OCI-LY7 (cell line): ENCODE data around the gene C1orf21. TPM values are rescaled to one million over a fixed set of nuclear protein-coding genes. Genes with fewer than 3 reads are reported as not detected.

Experiments
- BruUV-seq: library from RNA; stranded (reverse); fragments of 400-500 nt; replicated peaks from 2 replicates; lab custom pipeline; 2021; lab: Mats Ljungman, UMichigan
- CTCF ChIA-PET: fragments of 300-600 bp; sonication (Branson Sonifier 250); formaldehyde crosslinking; loops from one replicate; lab custom pipeline; 2022; ENCODE audit warnings: antibody characterized with exemption; ENCODE audit not compliant: unreplicated experiment; lab: Charles Lee
- POLR2A ChIA-PET: fragments of 300-600 bp; sonication (Branson Sonifier 250); formaldehyde crosslinking; loops from one replicate; lab custom pipeline; 2022; ENCODE audit warnings: antibody characterized with exemption; lab: Charles Lee
- DNase-seq: peaks from one replicate; pipeline ENCODE4 v3.0.0-alpha.2; 2015; ENCODE audit warnings: low spot score
- H2AFZ ChIP-seq: fragments of 200-600 bp; sonication (generic), shearing (Covaris generic); 2 replicates; pipeline ENCODE4 v1.6.1; 2014; ENCODE audit warnings: mild to moderate bottlenecking, antibody characterized with exemption, low read length, moderate library complexity
- H3K27ac ChIP-seq: fragments of 200-600 bp; sonication (generic); 2 replicates; pipeline ENCODE4 v1.5.1; 2014; ENCODE audit warnings: mixed run types, low read depth, mild to moderate bottlenecking, moderate library complexity, low read length, inconsistent platforms; ENCODE audit not compliant: poor library complexity, severe bottlenecking
- H3K36me3 ChIP-seq: fragments of 200-600 bp; sonication (generic); 2 replicates; pipeline ENCODE4 v1.6.1; 2014; ENCODE audit warnings: mild to moderate bottlenecking, antibody characterized with exemption, low read length, moderate library complexity, mixed read lengths; ENCODE audit not compliant: insufficient read depth
- H3K4me1 ChIP-seq: fragments of 200-600 bp; sonication (generic); 2 replicates; pipeline ENCODE4 v1.5.1; 2014; ENCODE audit warnings: mild to moderate bottlenecking, low read length; ENCODE audit not compliant: insufficient read depth, poor library complexity, severe bottlenecking
- H3K4me2 ChIP-seq: fragments of 200-600 bp; sonication (generic); 2 replicates; pipeline ENCODE4 v1.6.1; 2014; ENCODE audit warnings: mild to moderate bottlenecking, low read length
- H3K4me3 ChIP-seq: fragments of 200-600 bp; sonication (generic); 2 replicates; pipeline ENCODE4 v1.5.1; 2014; ENCODE audit warnings: mild to moderate bottlenecking, low read depth, low read length; ENCODE audit not compliant: poor library complexity, severe bottlenecking
- H3K79me2 ChIP-seq: fragments of 200-600 bp; sonication (generic); 2 replicates; pipeline ENCODE4 v1.6.1; 2016; ENCODE audit warnings: low read depth, mild to moderate bottlenecking, low read length, moderate library complexity, mixed read lengths; ENCODE audit not compliant: insufficient read depth
- H3K9me2 ChIP-seq: fragments of 200-600 bp; sonication (generic); 2 replicates; pipeline ENCODE4 v1.6.1; 2016; ENCODE audit warnings: mild to moderate bottlenecking, low read length, mixed read lengths; ENCODE audit not compliant: insufficient read depth
- H3K9me3 ChIP-seq: fragments of 200-600 bp; sonication (generic); 2 replicates; pipeline ENCODE4 v1.6.1; 2014; ENCODE audit warnings: mild to moderate bottlenecking, mixed run types, low read length, mixed read lengths
- H4K20me1 ChIP-seq: fragments of 200-600 bp; sonication (generic); 2 replicates; pipeline ENCODE4 v1.6.1; 2014; ENCODE audit warnings: mild to moderate bottlenecking, antibody characterized with exemption, low read length, moderate library complexity, mixed read lengths; ENCODE audit not compliant: insufficient read depth
- CTCF ChIP-seq: fragments of 200-600 bp; sonication (generic); conservative IDR thresholded peaks from 2 replicates; pipeline ENCODE4 v1.5.1; 2014; ENCODE audit warnings: mild to moderate bottlenecking, antibody characterized with exemption, low read length, moderate library complexity, mixed read lengths
- EZH2phosphoT487 ChIP-seq: fragments of 200-600 bp; sonication (generic); IDR thresholded peaks from 2 replicates; pipeline ENCODE4 v1.6.1; 2018; ENCODE audit warnings: low read depth, borderline replicate concordance, mild to moderate bottlenecking, mixed run types, antibody characterized with exemption, low read length, moderate library complexity, mixed read lengths
- intact Hi-C: fragments of 100-400 bp; cut with micrococcal nuclease; formaldehyde crosslinking; loops from one replicate; pipeline ENCODE4 v1.10.0; 2022; ENCODE audit not compliant: unreplicated experiment
- total RNA-seq, 2 experiments: library from RNA; depleted of rRNA in 1 of 2; stranded (reverse); fragments of >200 nt in 1 of 2; shearing (Covaris generic) in 1 of 2; gene quantifications; 2 replicates each; pipeline ENCODE4 v1.2.3, GENCODE V29; 2014 to 2022

The C1orf21 gene
- total RNA-seq, 2 experiments from 2014 or later, result not detected

GRCh38 chr1:184482136-184482535 lies 95.3 kb downstream of the C1orf21 start:
- H3K4me1 ChIP-seq, result no peaks in the 10 kb centered on the region
- H3K36me3 ChIP-seq, result no peaks in the 10 kb centered on the region
- no peaks in the 10 kb centered on the region for H3K79me2 ChIP-seq
- no peaks in the 10 kb centered on the region for H3K9me3 ChIP-seq
- CTCF ChIA-PET, result no interaction called here
- TF ChIP-seq CTCF, result no peak
- H2AFZ ChIP-seq, result no peak overlapping the region
- POLR2A ChIA-PET, result interaction anchor here (0.6 to 0.8 kb wide), 2 partner anchors 12 to 35 kb away, joined by 3 read pairs; no protein-coding TSS in a partner anchor
- no peak overlapping the region for H3K27ac ChIP-seq
- no peak overlapping the region for H3K4me3 ChIP-seq
- no peak overlapping the region for H3K4me2 ChIP-seq
- no peak for DNase-seq
- intact Hi-C loops, result no loop called here
- H3K9me2 ChIP-seq, result no peaks in the 10 kb centered on the region
- H4K20me1 ChIP-seq, result no peaks in the 10 kb centered on the region
- BruUV-seq, result no TSS peak

- CTCF ChIA-PET, result no interaction called here
- no TSS peak for BruUV-seq
- Histone ChIP-seq H3K9me2 (no peaks in the 10 kb centered on the region), H3K27ac (no peak overlapping the region), H3K9me3 (no peaks in the 10 kb centered on the region), H4K20me1 (no peaks in the 10 kb centered on the region), H2AFZ (no peak overlapping the region), H3K79me2 (no peaks in the 10 kb centered on the region), H3K4me1 (no peaks in the 10 kb centered on the region), H3K4me3 (no peak overlapping the region), H3K4me2 (no peak overlapping the region), H3K36me3 (no peaks in the 10 kb centered on the region)
- intact Hi-C loops, result no loop called here
- no peak for DNase-seq
- TF ChIP-seq CTCF (0 out of 2 replicates have a peak, but pooled peaks have one; percentile 26), EZH2phosphoT487 (no peak)
- POLR2A ChIA-PET, result interaction anchor here (0.8 kb wide), 1 partner anchor 48 kb away, joined by 3 read pairs; no protein-coding TSS in a partner anchor
These were observed 96.4 kb downstream of the C1orf21 start for GRCh38 chr1:184483101-184483683.
